ENCODE measurements around the gene MIA3. TPM values are rescaled to one million over a fixed set of nuclear protein-coding genes. Genes with fewer than 3 reads are reported as not detected.

MIA3 gene
- total and polyA plus RNA-seq, 2 experiments from 2014 or later: 31.9 to 34.8 TPM

DNA sequence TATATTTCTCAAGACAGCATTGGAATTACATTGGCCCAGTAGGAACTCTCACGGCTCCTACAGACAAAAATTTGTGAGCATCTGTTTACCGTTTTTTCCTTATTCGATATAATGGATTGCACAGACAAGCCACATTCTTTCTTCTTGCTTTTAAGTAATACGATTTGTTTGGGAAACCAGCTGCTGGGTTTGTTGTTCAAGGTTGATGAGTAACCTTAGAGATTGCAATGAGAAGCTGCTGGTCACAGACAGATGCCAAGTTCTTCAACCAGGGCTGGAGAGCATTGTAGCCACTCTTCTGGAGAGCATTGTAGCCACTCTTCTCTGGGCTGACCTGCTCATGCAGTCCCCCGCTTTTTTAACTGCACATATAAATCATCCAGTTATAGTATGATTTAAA, 1.4 kb upstream of the MIA3 start:
- peak overlapping the region; percentile 75 for H3K27ac ChIP-seq
- no peaks in the 10 kb centered on the region for H3K36me3 ChIP-seq (replicated peaks; ENCODE audit: insufficient read depth, low read depth)
- no peak for TF ChIP-seq EZH2phosphoT487 (IDR thresholded peaks at IDR 0.05; ENCODE audit: low read depth, severe bottlenecking, unreplicated experiment)
- TF ChIP-seq, protein P1, sequence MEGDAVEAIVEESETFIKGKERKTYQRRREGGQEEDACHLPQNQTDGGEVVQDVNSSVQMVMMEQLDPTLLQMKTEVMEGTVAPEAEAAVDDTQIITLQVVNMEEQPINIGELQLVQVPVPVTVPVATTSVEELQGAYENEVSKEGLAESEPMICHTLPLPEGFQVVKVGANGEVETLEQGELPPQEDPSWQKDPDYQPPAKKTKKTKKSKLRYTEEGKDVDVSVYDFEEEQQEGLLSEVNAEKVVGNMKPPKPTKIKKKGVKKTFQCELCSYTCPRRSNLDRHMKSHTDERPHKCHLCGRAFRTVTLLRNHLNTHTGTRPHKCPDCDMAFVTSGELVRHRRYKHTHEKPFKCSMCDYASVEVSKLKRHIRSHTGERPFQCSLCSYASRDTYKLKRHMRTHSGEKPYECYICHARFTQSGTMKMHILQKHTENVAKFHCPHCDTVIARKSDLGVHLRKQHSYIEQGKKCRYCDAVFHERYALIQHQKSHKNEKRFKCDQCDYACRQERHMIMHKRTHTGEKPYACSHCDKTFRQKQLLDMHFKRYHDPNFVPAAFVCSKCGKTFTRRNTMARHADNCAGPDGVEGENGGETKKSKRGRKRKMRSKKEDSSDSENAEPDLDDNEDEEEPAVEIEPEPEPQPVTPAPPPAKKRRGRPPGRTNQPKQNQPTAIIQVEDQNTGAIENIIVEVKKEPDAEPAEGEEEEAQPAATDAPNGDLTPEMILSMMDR (IDR thresholded peaks at IDR 0.05; ENCODE audit: poor library complexity): no peak
- no peak for TF ChIP-seq EZH2 (IDR thresholded peaks at IDR 0.05; ENCODE audit: borderline replicate concordance)
- 66% methylated on average over 5 of the region's 5 CpGs for WGBS (ENCODE audit: low lambda C conversion rate, missing lambda C conversion rate)
- peaks cover 36% of the 10 kb centered on the region for H3K79me2 ChIP-seq
- H2AFZ ChIP-seq: peak overlapping the region; percentile 79
- no peak overlapping the region for H3K4me2 ChIP-seq
- no peaks in the 10 kb centered on the region for H4K20me1 ChIP-seq (ENCODE audit: insufficient read depth, poor library complexity, severe bottlenecking)
- H3K4me3 ChIP-seq: no peak overlapping the region
- no peaks in the 10 kb centered on the region for H3K27me3 ChIP-seq
- DNase-seq (ENCODE audit: low spot score): peak; percentile 23
- peaks cover 6% of the 10 kb centered on the region for H3K4me1 ChIP-seq (ENCODE audit: insufficient read depth)
- no peaks in the 10 kb centered on the region for H3K9me3 ChIP-seq (ENCODE audit: low read depth)
- H3K9me2 ChIP-seq (replicated peaks; ENCODE audit: insufficient read depth): no peaks in the 10 kb centered on the region

DNA sequence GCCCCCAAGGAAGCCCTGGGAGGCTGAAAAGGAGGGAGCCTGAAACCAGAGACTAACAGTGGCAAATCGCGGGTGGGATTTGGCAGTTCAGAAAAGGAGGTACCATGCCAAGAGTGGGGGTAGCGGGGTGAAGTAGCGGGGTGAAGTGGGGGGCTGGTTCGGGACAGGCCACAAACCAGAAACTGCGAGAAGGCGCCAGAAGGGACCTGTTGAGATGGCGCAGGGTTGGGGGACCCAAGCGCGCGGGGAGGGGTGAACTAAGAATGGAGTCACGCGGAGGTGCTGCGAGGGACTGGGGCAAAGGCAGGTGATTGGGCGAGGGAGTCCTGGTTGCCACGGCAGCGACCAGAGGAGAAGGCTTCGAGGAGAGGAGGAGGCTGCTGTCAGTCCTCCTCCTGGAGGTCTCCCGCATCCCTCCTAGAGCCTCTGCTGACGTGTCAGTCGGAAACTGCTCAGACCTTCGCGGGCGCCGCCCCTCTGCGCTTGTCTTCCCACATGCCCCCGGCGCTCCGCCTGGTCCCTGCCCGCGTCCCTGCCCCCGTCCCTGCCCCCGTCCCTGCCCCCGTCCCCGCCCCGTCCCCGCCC, 438 bp upstream of the MIA3 start:
- Histone ChIP-seq H3K36me3 (replicated peaks; ENCODE audit: insufficient read depth, low read depth) (no peaks in the 10 kb centered on the region), H3K27me3 (no peaks in the 10 kb centered on the region), H3K4me2 (peak overlapping the region; percentile 76), H2AFZ (peak overlapping the region; percentile 79), H3K9me3 (ENCODE audit: low read depth) (no peaks in the 10 kb centered on the region), H3K4me3 (peak overlapping the region; percentile 17), H4K20me1 (ENCODE audit: insufficient read depth, poor library complexity, severe bottlenecking) (no peaks in the 10 kb centered on the region), H3K27ac (peak overlapping the region; percentile 75), H3K79me2 (peaks cover 37% of the 10 kb centered on the region), H3K9me2 (replicated peaks; ENCODE audit: insufficient read depth) (no peaks in the 10 kb centered on the region), H3K4me1 (ENCODE audit: insufficient read depth) (peaks cover 6% of the 10 kb centered on the region)
- WGBS (ENCODE audit: low lambda C conversion rate, missing lambda C conversion rate): 3% methylated on average over 25 of the region's 37 CpGs
- no peak for TF ChIP-seq EZH2phosphoT487 (IDR thresholded peaks at IDR 0.05; ENCODE audit: low read depth, severe bottlenecking, unreplicated experiment)
- TF ChIP-seq, protein P1 (IDR thresholded peaks at IDR 0.05; ENCODE audit: poor library complexity): no peak
- no peak for TF ChIP-seq EZH2 (IDR thresholded peaks at IDR 0.05; ENCODE audit: borderline replicate concordance)
- DNase-seq (ENCODE audit: low spot score): peak; percentile 97

DNA sequence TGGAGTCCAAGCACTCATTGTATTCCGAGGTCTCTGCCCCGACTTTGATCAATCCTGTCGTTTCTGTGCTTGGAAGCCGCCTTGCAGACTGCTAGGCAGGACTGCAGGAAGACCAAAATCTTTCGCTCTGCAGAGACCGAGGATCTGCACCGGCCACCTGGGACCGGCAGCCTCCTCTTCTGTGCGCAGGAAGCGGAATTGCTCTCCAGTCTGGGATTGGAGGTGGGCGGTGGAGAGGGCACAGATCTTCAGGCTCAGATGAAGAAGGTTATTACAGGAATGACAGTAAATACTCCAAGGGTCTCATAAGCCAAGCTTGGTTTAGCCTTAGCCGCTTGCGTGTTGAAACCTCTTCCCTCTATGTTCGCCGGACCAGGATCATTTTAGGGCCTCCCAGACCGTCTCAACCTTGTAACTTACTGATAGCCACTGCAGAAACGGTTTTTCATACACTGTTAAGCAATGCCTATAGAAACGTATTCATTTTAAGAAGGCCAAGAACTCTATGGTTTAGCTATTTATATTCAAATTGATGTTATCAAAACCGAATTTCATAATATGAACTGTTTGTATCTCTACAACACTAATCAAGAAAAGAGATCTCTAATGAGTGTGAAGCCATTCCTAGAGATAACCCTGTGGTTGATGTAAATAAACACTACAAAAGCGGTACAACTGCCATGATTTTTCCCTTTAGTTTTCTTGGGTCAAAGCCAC, 1.1 kb downstream of the MIA3 start:
- Histone ChIP-seq H3K9me2 (replicated peaks; ENCODE audit: insufficient read depth) (no peaks in the 10 kb centered on the region), H3K4me2 (peak overlapping the region; percentile 97), H3K79me2 (peaks cover 39% of the 10 kb centered on the region), H3K27ac (peak overlapping the region; percentile 14), H3K4me3 (peak overlapping the region; percentile 97), H3K27me3 (no peaks in the 10 kb centered on the region), H4K20me1 (ENCODE audit: insufficient read depth, poor library complexity, severe bottlenecking) (no peaks in the 10 kb centered on the region), H3K9me3 (ENCODE audit: low read depth) (no peaks in the 10 kb centered on the region), H3K36me3 (replicated peaks; ENCODE audit: insufficient read depth, low read depth) (no peaks in the 10 kb centered on the region), H3K4me1 (ENCODE audit: insufficient read depth) (peaks cover 6% of the 10 kb centered on the region), H2AFZ (peak overlapping the region; percentile 79)
- peak; percentile 50 for DNase-seq (ENCODE audit: low spot score)
- TF ChIP-seq EZH2phosphoT487 (IDR thresholded peaks at IDR 0.05; ENCODE audit: low read depth, severe bottlenecking, unreplicated experiment): no peak
- TF ChIP-seq, protein P1 (IDR thresholded peaks at IDR 0.05; ENCODE audit: poor library complexity): no peak
- 10% methylated on average over 20 of the region's 20 CpGs for WGBS (ENCODE audit: low lambda C conversion rate, missing lambda C conversion rate)
